Measurements from ENCODE around the gene PRRT2. TPM values are rescaled to one million over a fixed set of nuclear protein-coding genes. Genes with fewer than 3 reads are reported as not detected.

Gene PRRT2
- total RNA-seq, 1 experiment from 2014 or later, result 1.8 TPM

DNA sequence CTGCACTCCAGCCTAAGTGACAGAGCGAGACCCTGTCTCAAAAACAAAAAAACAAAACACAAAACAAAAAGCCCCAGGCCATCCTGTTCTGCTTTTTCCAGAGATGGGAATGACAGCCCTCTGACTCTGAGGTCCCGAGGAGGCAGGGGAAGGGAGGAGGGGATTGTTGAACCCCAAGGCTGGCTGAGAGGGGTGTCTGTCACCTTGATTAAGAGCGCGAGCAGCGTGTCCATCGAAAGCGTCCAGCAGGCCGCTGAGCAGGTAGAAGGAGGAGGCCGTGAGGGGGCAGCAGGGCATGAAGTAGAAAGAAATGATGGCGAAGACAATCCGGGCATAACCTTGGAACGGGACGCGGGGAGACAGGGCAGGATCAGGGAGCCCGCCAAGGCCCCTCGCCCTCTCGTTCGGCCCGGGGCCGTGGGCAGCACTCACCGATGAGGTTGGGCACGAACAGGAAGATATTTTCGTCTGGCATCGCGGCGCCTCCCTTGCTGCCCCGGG lies 50.4 kb downstream of the PRRT2 start:
- Mint-ChIP-seq H3K27ac (ENCODE audit: unreplicated experiment) (peak overlapping the region; percentile 99), H3K27me3 (ENCODE audit: unreplicated experiment) (peaks cover 2% of the 10 kb centered on the region), H3K4me1 (ENCODE audit: low read depth, unreplicated experiment) (peaks cover 7% of the 10 kb centered on the region), H3K9me3 (ENCODE audit: low read depth, unreplicated experiment) (no peaks in the 10 kb centered on the region), H3K4me3 (ENCODE audit: low read depth, unreplicated experiment) (peak overlapping the region; percentile 89), H3K36me3 (ENCODE audit: insufficient read depth, unreplicated experiment) (peaks cover 31% of the 10 kb centered on the region)
- peak; percentile 62 for DNase-seq
- CTCF ChIA-PET, result interaction anchor here (0.6 kb wide), 1 partner anchor 467 kb away, joined by 3 read pairs; no protein-coding TSS in a partner anchor
- BruUV-seq (replicated peaks), result no TSS peak
- TF ChIP-seq, protein P1, sequence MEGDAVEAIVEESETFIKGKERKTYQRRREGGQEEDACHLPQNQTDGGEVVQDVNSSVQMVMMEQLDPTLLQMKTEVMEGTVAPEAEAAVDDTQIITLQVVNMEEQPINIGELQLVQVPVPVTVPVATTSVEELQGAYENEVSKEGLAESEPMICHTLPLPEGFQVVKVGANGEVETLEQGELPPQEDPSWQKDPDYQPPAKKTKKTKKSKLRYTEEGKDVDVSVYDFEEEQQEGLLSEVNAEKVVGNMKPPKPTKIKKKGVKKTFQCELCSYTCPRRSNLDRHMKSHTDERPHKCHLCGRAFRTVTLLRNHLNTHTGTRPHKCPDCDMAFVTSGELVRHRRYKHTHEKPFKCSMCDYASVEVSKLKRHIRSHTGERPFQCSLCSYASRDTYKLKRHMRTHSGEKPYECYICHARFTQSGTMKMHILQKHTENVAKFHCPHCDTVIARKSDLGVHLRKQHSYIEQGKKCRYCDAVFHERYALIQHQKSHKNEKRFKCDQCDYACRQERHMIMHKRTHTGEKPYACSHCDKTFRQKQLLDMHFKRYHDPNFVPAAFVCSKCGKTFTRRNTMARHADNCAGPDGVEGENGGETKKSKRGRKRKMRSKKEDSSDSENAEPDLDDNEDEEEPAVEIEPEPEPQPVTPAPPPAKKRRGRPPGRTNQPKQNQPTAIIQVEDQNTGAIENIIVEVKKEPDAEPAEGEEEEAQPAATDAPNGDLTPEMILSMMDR (IDR thresholded peaks at IDR 0.05; ENCODE audit: unreplicated experiment), result no peak
- intact Hi-C loops (cut with micrococcal nuclease; ENCODE audit: unreplicated experiment), result loop anchor here (2.0 to 5.0 kb wide), 4 partner anchors 35 to 158 kb away; partner anchors contain the start of genes MVP and SEZ6L2

DNA sequence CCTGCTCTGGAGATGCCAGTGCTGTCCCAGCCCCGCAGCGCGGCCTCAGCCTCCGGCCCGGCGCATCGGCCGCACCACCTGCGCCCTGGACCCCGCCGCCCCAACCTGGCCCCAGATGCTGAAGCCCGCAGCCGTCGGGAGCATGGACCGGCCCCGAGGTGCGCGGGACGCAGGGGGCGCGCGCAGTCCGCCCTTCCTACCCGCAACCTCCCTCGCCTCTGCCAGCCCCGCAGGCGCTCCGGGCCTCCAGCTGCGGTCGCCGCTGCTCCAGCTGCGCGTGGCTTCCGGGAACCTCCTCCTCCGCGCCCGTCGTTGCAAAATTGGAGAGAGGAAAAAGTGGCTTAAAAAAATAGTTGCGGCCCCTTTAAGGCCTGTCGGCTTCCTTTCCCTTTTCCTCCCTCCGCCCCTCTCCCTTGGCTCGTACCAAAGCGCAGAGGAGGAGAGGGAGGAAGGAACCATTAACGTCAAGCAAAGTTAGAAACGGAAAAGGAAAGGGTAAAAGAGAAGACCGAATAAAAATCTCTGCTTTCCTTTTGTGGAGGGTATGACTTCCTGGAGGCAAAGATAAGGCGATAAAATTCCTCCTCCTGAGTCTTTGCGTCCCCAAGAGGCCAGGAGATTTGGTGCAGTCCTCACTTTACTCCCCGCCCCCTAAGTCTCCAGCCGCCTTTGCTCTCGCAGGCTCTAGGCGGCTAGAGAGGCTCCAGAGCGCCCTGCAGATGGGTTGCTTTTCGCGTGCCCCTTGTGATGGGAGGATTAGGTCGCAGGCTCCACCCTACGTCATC lies 51.1 kb downstream of the PRRT2 start, which contains the start of gene CDIPT:
CDIPT (minus strand) TSS at position 343 of the 785 bp plus-strand sequence. CDS start 369 bp downstream, outside the sequence.
- CTCF ChIA-PET, result interaction anchor here (0.5 to 0.6 kb wide), 2 partner anchors 18 to 31 kb away, joined by 3 read pairs; no protein-coding TSS in a partner anchor
- TF ChIP-seq, protein P1 (IDR thresholded peaks at IDR 0.05; ENCODE audit: unreplicated experiment), result peak; percentile 23
- TSS peak; percentile 69 for BruUV-seq (replicated peaks)
- Mint-ChIP-seq H3K4me3 (ENCODE audit: low read depth, unreplicated experiment) (peak within 1 kb of the TSS; percentile 89), H3K9me3 (ENCODE audit: low read depth, unreplicated experiment) (no peaks in the 10 kb centered on the region), H3K27ac (ENCODE audit: unreplicated experiment) (peak within 1 kb of the TSS; percentile 99), H3K4me1 (ENCODE audit: low read depth, unreplicated experiment) (peaks cover 7% of the 10 kb centered on the region), H3K36me3 (ENCODE audit: insufficient read depth, unreplicated experiment) (peaks cover 31% of the 10 kb centered on the region), H3K27me3 (ENCODE audit: unreplicated experiment) (peaks cover 9% of the 10 kb centered on the region)
- DNase-seq, result peak; percentile 95
- intact Hi-C loops (cut with micrococcal nuclease; ENCODE audit: unreplicated experiment), result loop anchor here (2.0 to 5.0 kb wide), 4 partner anchors 34 to 158 kb away; partner anchors contain the start of genes MVP and SEZ6L2

DNA sequence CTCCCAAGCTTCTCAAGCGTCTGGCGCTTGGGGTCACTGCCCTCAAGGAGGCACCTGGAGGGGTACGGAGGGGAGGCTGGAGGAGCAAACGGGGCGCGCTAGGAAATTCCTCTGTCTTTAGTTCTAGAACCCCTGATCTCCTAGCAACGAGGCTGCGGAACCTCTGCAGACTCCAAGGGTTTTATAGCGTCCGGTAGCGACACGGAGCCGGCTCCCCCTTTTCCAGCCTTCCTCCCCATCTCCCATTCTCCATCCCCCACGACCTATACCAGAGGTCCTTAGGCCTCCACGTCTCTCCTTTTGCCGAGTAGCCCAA lies 51.6 kb downstream of the PRRT2 start:
- intact Hi-C loops (cut with micrococcal nuclease; ENCODE audit: unreplicated experiment), result loop anchor here (2.0 to 5.0 kb wide), 4 partner anchors 34 to 157 kb away; partner anchors contain the start of genes MVP and SEZ6L2
- H3K36me3 Mint-ChIP-seq (ENCODE audit: insufficient read depth, unreplicated experiment), result peaks cover 31% of the 10 kb centered on the region
- BruUV-seq (replicated peaks), result no TSS peak
- H3K4me3 Mint-ChIP-seq (ENCODE audit: low read depth, unreplicated experiment), result peak overlapping the region; percentile 89
- CTCF ChIA-PET, result interaction anchor here (0.5 to 0.6 kb wide), 2 partner anchors 18 to 31 kb away, joined by 3 read pairs; no protein-coding TSS in a partner anchor
- H3K9me3 Mint-ChIP-seq (ENCODE audit: low read depth, unreplicated experiment), result no peaks in the 10 kb centered on the region
- DNase-seq, result no peak
- H3K27ac Mint-ChIP-seq (ENCODE audit: unreplicated experiment), result peak overlapping the region; percentile 99
- peaks cover 13% of the 10 kb centered on the region for H3K27me3 Mint-ChIP-seq (ENCODE audit: unreplicated experiment)
- TF ChIP-seq, protein P1 (IDR thresholded peaks at IDR 0.05; ENCODE audit: unreplicated experiment), result no peak
- H3K4me1 Mint-ChIP-seq (ENCODE audit: low read depth, unreplicated experiment), result peaks cover 7% of the 10 kb centered on the region

DNA sequence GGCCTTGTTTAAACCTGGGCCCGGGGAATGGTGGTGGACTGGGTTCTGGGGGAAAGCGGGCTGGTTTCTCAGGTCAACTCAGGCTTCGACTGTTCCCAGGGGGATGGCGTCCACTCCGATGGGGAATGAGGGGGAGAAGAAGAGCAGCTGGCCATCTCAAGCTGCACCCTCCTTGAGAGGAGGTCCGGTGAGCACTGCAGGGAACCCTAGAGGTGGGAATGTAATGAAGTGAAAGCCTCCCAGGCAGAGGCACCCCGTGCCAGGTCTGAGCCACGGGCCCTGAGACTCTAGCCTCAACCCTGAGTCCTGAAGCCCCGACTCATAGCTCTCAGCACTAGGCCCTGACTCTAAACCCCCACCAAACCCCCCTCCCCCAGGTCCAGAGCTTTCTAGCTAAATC lies 52.2 kb downstream of the PRRT2 start:
- intact Hi-C loops (cut with micrococcal nuclease; ENCODE audit: unreplicated experiment), result loop anchor here (5.0 kb wide), 3 partner anchors 33 to 143 kb away; partner anchors contain the start of genes MVP and SEZ6L2
- TF ChIP-seq, protein P1 (IDR thresholded peaks at IDR 0.05; ENCODE audit: unreplicated experiment), result no peak
- DNase-seq, result no peak

More for the DNA sequence above, 52.2 kb downstream of the PRRT2 start:
- Mint-ChIP-seq H3K36me3 (ENCODE audit: insufficient read depth, unreplicated experiment) (peaks cover 28% of the 10 kb centered on the region), H3K4me3 (ENCODE audit: low read depth, unreplicated experiment) (no peak overlapping the region), H3K4me1 (ENCODE audit: low read depth, unreplicated experiment) (peaks cover 7% of the 10 kb centered on the region), H3K27me3 (ENCODE audit: unreplicated experiment) (peaks cover 13% of the 10 kb centered on the region), H3K27ac (ENCODE audit: unreplicated experiment) (no peak overlapping the region), H3K9me3 (ENCODE audit: low read depth, unreplicated experiment) (no peaks in the 10 kb centered on the region)
- CTCF ChIA-PET, result interaction anchor here (0.6 to 0.9 kb wide), 2 partner anchors 11 to 36 kb away, joined by 4 read pairs; partner anchors contain the start of genes ASPHD1 and SEZ6L2
- BruUV-seq (replicated peaks), result no TSS peak

Other genes starting within 250 kb of the PRRT2 start
- gene SPN, start 148.9 kb upstream of the PRRT2 start, total RNA-seq (2022), result not detected in 2 replicates
- gene QPRT, start 133.0 kb upstream of the PRRT2 start, total RNA-seq (2022), result 4.6 and 7.5 TPM in 2 replicates
- not detected in 2 replicates for gene C16orf54, start 66.2 kb upstream of the PRRT2 start, total RNA-seq (2022)
- gene ZG16, start 33.9 kb upstream of the PRRT2 start, total RNA-seq (2022), result not detected in 2 replicates
- 130 and 134 TPM in 2 replicates for gene KIF22, start 21.4 kb upstream of the PRRT2 start, total RNA-seq (2022)
- 230 and 257 TPM in 2 replicates for gene MAZ, start 5.7 kb upstream of the PRRT2 start, total RNA-seq (2022)
- gene PAGR1, start 4.0 kb downstream of the PRRT2 start, total RNA-seq (2022), result 30.4 and 32.0 TPM in 2 replicates
- gene MVP, start 8.3 kb downstream of the PRRT2 start, total RNA-seq (2022), result 164 and 215 TPM in 2 replicates
- gene CDIPT, start 51.0 kb downstream of the PRRT2 start, total RNA-seq (2022), result 62.7 and 64.1 TPM in 2 replicates
- 68.9 and 92.1 TPM in 2 replicates for gene SEZ6L2, start 87.4 kb downstream of the PRRT2 start, total RNA-seq (2022)
- 54.1 and 64.1 TPM in 2 replicates for gene ASPHD1, start 88.3 kb downstream of the PRRT2 start, total RNA-seq (2022)
- gene KCTD13, start 114.0 kb downstream of the PRRT2 start, total RNA-seq (2022), result 52.8 and 55.8 TPM in 2 replicates
- 91.1 and 92.1 TPM in 2 replicates for gene TMEM219, start 149.9 kb downstream of the PRRT2 start, total RNA-seq (2022)
- 75.9 and 76.2 TPM in 2 replicates for gene TAOK2, start 161.7 kb downstream of the PRRT2 start, total RNA-seq (2022)
- gene HIRIP3, start 183.4 kb downstream of the PRRT2 start, total RNA-seq (2022), result 26.3 and 28.5 TPM in 2 replicates
- 107 TPM in 2 replicates for gene INO80E, start 184.0 kb downstream of the PRRT2 start, total RNA-seq (2022)
- gene DOC2A, start 198.8 kb downstream of the PRRT2 start, total RNA-seq (2022), result 18.0 and 19.9 TPM in 2 replicates
- not detected in 2 replicates for gene C16orf92, start 211.0 kb downstream of the PRRT2 start, total RNA-seq (2022)
- 0.90 and 1.5 TPM in 2 replicates for gene TLCD3B, start 219.1 kb downstream of the PRRT2 start, total RNA-seq (2022)